Spleen (tissue), 11 donors: Measurements from ENCODE around the gene SLC45A3. TPM values are rescaled to one million over a fixed set of nuclear protein-coding genes. Genes with fewer than 3 reads are reported as not detected.

Experiments used
- DNase-seq: peaks from one replicate; pipeline ENCODE4 v3.0.0-alpha.2; 2020
- H3K27ac ChIP-seq, 8 donors: fragments of 200-600 bp; sonication (generic) in 7 of 8; 1 replicate in 4 of 8; 2 replicates in 4 of 8; pipeline versions ENCODE4 v1.5.0 to v1.8.0; 2016 to 2021; ENCODE audit warnings: inconsistent platforms in 4 of 8, mild to moderate bottlenecking in 4 of 8, moderate library complexity in 1 of 8
- H3K27me3 ChIP-seq, 7 donors: fragments of 200-600 bp; sonication (generic) in 6 of 7; replicated peaks in 1 of 7; 1 replicate in 4 of 7; 2 replicates in 3 of 7; pipeline versions ENCODE4 v1.5.0 to v1.8.0; 2016 to 2021; ENCODE audit warnings: inconsistent platforms in 3 of 7, mild to moderate bottlenecking in 1 of 7
- H3K36me3 ChIP-seq, 6 donors: fragments of 200-600 bp; sonication (generic) in 5 of 6; 1 replicate in 4 of 6; 2 replicates in 2 of 6; pipeline versions ENCODE4 v1.5.0 to v1.8.0; 2016 to 2021; ENCODE audit warnings: inconsistent platforms in 2 of 6
- H3K4me1 ChIP-seq, 6 donors: fragments of 200-600 bp; sonication (generic) in 5 of 6; 1 replicate in 3 of 6; 2 replicates in 3 of 6; pipeline versions ENCODE4 v1.5.0 to v1.8.0; 2016 to 2021; ENCODE audit warnings: inconsistent platforms in 3 of 6
- H3K4me3 ChIP-seq, 8 donors: fragments of 200-600 bp; sonication (generic) in 7 of 8; 1 replicate in 4 of 8; 2 replicates in 4 of 8; pipeline versions ENCODE4 v1.5.0 to v1.8.0; 2016 to 2021; ENCODE audit warnings: inconsistent platforms in 4 of 8, mild to moderate bottlenecking in 4 of 8, moderate library complexity in 2 of 8
- H3K9me3 ChIP-seq, 8 donors: fragments of 200-600 bp; sonication (generic) in 7 of 8; 1 replicate in 4 of 8; 2 replicates in 4 of 8; pipeline versions ENCODE4 v1.5.0 to v1.8.0; 2016 to 2021; ENCODE audit warnings: inconsistent platforms in 4 of 8
- POLR2A ChIP-seq, 3 donors: fragments of 450-650 bp; IDR thresholded peaks; one replicate each; pipeline ENCODE4 v1.5.1; 2017; ENCODE audit warnings: antibody characterized with exemption in 3 of 3, mild to moderate bottlenecking in 1 of 3
- POLR2AphosphoS5 ChIP-seq, 3 donors: sonication (generic); formaldehyde crosslinking; IDR thresholded peaks; one replicate each; pipeline ENCODE4 v1.5.1; 2017; ENCODE audit warnings: antibody characterized with exemption in 3 of 3
- whole genome bisulfite sequencing, 5 donors: extraction: QIAGEN DNeasy Blood & Tissue Kit in 3 of 5; methylation state at CpG; one replicate each; pipeline versions ENCODE4 v1.1.5 to v1.1.7; 2013 to 2018; 5-methylcytosine and 5-hydroxymethylcytosine counted together
- intact Hi-C: fragments of 100-400 bp; cut with DNase I; formaldehyde crosslinking; loops from one replicate; pipeline ENCODE4 v1.15.0; 2023; ENCODE audit warnings: low total_unique reads
- polyA plus RNA-seq, 3 donors: library from polyadenylated mRNA; stranded (reverse); fragments of 200-250 nt; gene quantifications; one replicate each; pipeline ENCODE4 v1.2.1, GENCODE V29; 2013
- total RNA-seq, 7 donors: library from RNA; depleted of rRNA in 3 of 7; stranded (reverse); fragments of >200 nt in 3 of 7; fragmentation: NEBNext Ultra II Directional in 4 of 7; extraction: Animal tissue kit (Norgen Biotek cat#: 25700) in 4 of 7; gene quantifications; one replicate each; pipeline versions ENCODE4 v1.1.0 to v1.2.1, GENCODE V29; 2016 to 2021
- TF ChIP-seq, protein P1 (sequence below), 11 experiments: fragments of 200-600 bp in 7 of 11; fragments of 450-650 bp in 4 of 11; sonication (generic) in 4 of 11; IDR thresholded peaks in 8 of 11; conservative IDR thresholded peaks in 3 of 11; 1 replicate in 7 of 11; 2 replicates in 4 of 11; pipeline versions ENCODE4 v1.4.0 to v1.8.0; 2016 to 2021; ENCODE audit warnings: antibody characterized with exemption in 11 of 11, inconsistent platforms in 4 of 11, mild to moderate bottlenecking in 1 of 11
- donor health status: healthy with polysubstance abuse.
- donor health status: DM: no; HTN: no; CAD: no; lungs with moderate emphysema.
- donor health status: DM: no; HTN: no; CAD: no.
- donor health status: Bipolar disorder and iron deficiency.
- donor health status: healthy.
- donor health status: DM: no; HTN: no; CAD: no.
- donor health status: DM: yes; HTN: yes; CAD: no.

Gene SLC45A3
- total and polyA plus RNA-seq, 10 donors: 16.8 to 43.7 (median 31.5) TPM

DNA sequence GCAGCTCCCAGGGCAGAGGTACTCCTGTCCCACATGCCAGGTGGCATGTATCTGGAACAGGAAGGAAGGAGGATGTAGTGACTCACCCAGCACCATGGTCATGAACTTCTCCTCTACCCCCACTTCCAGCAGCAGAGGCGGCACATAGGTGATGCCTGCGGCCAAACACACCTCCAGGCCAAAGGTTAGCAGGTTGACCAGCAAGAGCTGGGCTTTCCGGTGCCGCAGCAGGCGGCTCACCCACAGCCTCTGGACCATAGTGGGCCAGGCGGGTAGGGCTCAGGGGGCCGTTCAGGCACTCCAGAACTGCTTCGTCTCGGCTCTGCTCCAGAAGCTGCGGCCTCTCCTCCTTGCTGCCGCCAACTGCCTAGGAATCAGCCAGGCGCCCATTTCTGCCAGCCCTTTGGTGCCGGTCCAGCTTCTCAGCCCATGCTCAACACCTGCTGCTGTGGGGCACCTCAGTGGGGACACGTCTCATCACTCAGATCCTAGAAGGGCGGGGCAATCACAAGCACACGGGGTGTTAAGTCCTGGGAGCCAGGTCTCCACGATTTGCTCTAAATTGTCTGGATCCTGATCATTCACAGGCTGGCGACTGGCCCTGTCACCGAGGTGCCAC, 15.8 kb downstream of the SLC45A3 start:
- DNase-seq: no peak
- H3K4me3 ChIP-seq: no peak overlapping the region
- 54 to 76% (median 70%) methylated on average over 6 to 19 of the region's 19 CpGs for WGBS, 5 donors

DNA sequence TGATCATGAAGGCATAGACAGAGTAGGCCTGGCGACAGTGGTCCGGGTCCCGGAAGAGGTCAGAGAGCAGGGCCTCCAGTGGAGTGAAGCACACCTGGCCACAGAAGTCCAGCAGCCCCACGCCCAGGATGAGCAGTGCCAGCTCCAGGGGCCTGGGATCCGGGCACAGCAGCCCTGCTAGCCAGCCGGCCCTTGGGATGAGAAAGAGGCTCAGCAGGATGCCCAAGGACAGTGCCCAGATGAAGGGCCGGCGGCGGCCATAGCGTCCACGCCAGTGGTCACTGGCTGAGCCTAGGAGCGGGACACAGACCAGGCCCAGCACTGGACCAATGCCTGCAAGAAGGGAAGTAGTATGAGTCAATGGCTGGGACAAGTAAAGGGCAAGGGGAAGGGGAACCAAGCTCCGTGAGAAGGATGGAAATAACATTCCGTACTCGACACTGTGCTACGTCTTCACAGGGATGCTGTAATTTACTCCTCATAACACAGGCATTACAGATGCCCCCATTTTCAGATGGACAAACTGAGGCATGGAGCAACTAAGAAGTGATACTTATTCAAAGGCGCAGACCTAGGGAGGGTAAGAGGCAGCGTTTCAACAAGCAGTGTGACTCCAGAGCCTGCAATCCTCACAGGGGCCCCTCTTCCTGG, 16.9 kb downstream of the SLC45A3 start:
- peak in 1 of 3 donors; percentile 10 for TF ChIP-seq POLR2AphosphoS5 (IDR thresholded peaks at IDR 0.05)
- no peak for TF ChIP-seq POLR2A (IDR thresholded peaks at IDR 0.05)
- 82 to 91% (median 87%) methylated on average over 18 of the region's 18 CpGs for WGBS, 5 donors
- no peak for DNase-seq
- Histone ChIP-seq H3K9me3 (no peaks in the 10 kb centered on the region), H3K27ac (peak overlapping the region; percentile 15 to 82 (median 62)), H3K27me3 (no peaks in the 10 kb centered on the region), H3K36me3 (peaks cover 0 to 54% (median 12%) of the 10 kb centered on the region in 6 donors), H3K4me3 (no peak overlapping the region), H3K4me1 (peaks cover 35 to 100% (median 79%) of the 10 kb centered on the region in 6 donors)
- intact Hi-C loops: no loop called here

More for the DNA sequence above, 15.8 kb downstream of the SLC45A3 start:
- no peaks in the 10 kb centered on the region for H3K9me3 ChIP-seq
- intact Hi-C loops: no loop called here
- H3K27me3 ChIP-seq: peaks cover 0 to 3% (median 0%) of the 10 kb centered on the region in 7 donors
- peak overlapping the region; percentile 21 to 82 (median 70) for H3K27ac ChIP-seq
- peaks cover 28 to 100% (median 82%) of the 10 kb centered on the region in 6 donors for H3K4me1 ChIP-seq
- TF ChIP-seq POLR2A (IDR thresholded peaks at IDR 0.05) (no peak), POLR2AphosphoS5 (IDR thresholded peaks at IDR 0.05) (peak in 1 of 3 donors; percentile 37)
- peaks cover 0 to 43% (median 9%) of the 10 kb centered on the region in 6 donors for H3K36me3 ChIP-seq

DNA sequence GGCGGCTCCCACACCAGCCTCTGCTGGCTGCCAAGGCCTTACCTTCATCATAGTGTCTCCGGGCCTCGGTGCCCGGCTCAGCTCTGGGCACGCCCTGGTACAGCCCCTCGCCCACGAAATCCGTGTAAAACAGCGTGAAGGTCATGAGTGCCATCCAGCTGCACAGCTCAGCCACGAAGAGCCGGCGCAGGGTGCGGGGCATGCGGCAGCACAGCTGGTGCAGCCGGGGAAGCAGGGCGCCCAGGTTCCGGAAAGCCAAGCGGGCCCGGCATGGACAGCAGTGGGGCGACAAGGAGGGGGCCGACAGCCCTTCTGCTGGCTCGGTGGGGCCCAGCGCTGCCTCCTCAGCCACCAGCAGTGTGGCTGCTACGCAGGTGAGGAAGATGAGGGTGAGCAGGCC, 17.5 kb downstream of the SLC45A3 start:
- H3K9me3 ChIP-seq: no peaks in the 10 kb centered on the region
- intact Hi-C loops: no loop called here
- peaks cover 31 to 98% (median 72%) of the 10 kb centered on the region in 6 donors for H3K4me1 ChIP-seq
- no peak for DNase-seq
- H3K4me3 ChIP-seq: no peak overlapping the region
- peaks cover 0 to 60% (median 12%) of the 10 kb centered on the region in 6 donors for H3K36me3 ChIP-seq
- H3K27ac ChIP-seq: peak overlapping the region in 4 of 8 donors; percentile 22 to 82 (median 60)
- TF ChIP-seq POLR2AphosphoS5 (IDR thresholded peaks at IDR 0.05): peak in 2 of 3 donors; percentile 2 to 34
- no peak for TF ChIP-seq POLR2A (IDR thresholded peaks at IDR 0.05)
- 93 to 94% (median 94%) methylated on average over 11 to 24 of the region's 24 CpGs for WGBS, 5 donors
- H3K27me3 ChIP-seq: no peaks in the 10 kb centered on the region

DNA sequence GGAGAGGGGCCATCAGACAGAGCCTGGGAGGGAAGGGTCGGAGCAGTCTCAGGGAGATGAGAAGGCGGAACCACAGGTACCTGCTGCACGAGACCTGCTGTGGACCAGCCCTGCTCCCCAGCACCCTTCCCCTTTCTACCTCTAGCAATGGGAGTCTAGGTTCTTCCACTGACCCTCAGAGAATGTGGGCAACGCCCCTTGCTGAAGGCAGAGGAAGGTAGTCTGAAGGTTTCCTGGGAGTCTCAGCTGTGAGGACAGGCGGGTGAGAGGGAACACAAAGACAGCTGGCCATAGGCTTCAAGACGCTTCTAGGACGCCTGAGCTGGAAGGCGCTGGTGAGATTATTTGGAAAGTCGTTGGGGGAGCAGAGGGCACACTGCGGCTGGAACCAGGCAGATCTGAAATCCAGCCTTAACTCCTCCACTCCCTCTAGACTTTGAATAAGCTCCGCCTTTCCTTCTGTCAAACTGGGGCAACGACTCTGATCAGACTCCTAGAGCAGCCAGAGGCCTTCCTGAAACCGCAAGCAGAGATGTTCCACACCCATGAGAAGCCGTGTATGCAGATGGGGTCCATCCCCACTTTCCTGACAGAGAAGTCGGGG, 18.1 kb downstream of the SLC45A3 start:
- TF ChIP-seq, protein P1, sequence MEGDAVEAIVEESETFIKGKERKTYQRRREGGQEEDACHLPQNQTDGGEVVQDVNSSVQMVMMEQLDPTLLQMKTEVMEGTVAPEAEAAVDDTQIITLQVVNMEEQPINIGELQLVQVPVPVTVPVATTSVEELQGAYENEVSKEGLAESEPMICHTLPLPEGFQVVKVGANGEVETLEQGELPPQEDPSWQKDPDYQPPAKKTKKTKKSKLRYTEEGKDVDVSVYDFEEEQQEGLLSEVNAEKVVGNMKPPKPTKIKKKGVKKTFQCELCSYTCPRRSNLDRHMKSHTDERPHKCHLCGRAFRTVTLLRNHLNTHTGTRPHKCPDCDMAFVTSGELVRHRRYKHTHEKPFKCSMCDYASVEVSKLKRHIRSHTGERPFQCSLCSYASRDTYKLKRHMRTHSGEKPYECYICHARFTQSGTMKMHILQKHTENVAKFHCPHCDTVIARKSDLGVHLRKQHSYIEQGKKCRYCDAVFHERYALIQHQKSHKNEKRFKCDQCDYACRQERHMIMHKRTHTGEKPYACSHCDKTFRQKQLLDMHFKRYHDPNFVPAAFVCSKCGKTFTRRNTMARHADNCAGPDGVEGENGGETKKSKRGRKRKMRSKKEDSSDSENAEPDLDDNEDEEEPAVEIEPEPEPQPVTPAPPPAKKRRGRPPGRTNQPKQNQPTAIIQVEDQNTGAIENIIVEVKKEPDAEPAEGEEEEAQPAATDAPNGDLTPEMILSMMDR (IDR thresholded peaks at IDR 0.05 in 8 of 11, conservative IDR thresholded peaks at IDR 0.05 in 3 of 11): no peak
- TF ChIP-seq POLR2AphosphoS5 (IDR thresholded peaks at IDR 0.05) (no peak), POLR2A (IDR thresholded peaks at IDR 0.05) (no peak)
- Histone ChIP-seq H3K27me3 (no peaks in the 10 kb centered on the region), H3K4me1 (peaks cover 30 to 98% (median 67%) of the 10 kb centered on the region in 6 donors), H3K9me3 (no peaks in the 10 kb centered on the region), H3K27ac (peak overlapping the region in 4 of 8 donors; percentile 29 to 82 (median 60)), H3K36me3 (peaks cover 0 to 61% (median 12%) of the 10 kb centered on the region in 6 donors), H3K4me3 (no peak overlapping the region)
- 83 to 90% (median 86%) methylated on average over 15 of the region's 15 CpGs for WGBS, 5 donors
- DNase-seq: peak; percentile 55
- intact Hi-C loops: no loop called here

DNA sequence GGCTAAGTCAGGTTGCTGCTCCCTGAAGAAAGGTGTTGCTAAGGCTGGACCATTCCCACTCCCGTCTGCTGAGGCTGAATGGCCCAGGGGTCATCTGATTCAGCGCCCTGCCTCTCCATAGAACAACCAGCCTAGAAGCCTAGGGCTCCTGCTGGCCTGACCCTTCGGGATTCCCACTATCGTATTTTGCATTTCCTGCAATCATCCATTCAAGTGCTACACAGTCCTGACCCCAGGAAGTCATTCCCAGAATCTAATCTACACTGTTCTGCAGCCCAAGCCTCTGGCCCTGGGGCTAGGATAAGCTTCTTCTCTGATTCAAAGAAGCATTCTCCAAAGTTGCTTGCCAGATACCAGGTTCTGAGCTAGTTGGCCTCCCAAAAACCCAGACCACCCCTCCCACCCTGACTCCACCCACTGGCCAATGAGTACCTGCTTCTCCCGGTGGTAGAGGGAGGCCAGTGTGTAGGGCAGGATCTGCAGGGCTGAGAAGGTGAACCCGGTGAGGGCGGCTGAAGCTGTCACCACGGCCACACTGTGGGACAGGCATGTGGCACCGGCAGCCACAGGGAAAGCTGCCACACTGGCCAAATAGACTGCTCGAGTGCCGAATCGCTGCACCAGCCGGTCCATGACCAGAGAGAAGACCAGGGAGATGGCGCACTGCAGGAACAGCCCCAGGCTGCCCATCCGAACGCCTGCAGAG, 18.7 kb downstream of the SLC45A3 start:
- no peak overlapping the region for H3K4me3 ChIP-seq
- intact Hi-C loops: no loop called here
- peaks cover 0 to 61% (median 12%) of the 10 kb centered on the region in 6 donors for H3K36me3 ChIP-seq
- peak overlapping the region in 4 of 8 donors; percentile 29 to 82 (median 60) for H3K27ac ChIP-seq
- WGBS, 5 donors: 70 to 87% (median 82%) methylated on average over 16 of the region's 16 CpGs
- TF ChIP-seq, protein P1 (IDR thresholded peaks at IDR 0.05 in 8 of 11, conservative IDR thresholded peaks at IDR 0.05 in 3 of 11): no peak
- TF ChIP-seq POLR2A (IDR thresholded peaks at IDR 0.05): no peak
- peak in 2 of 3 donors; percentile 4 to 30 for TF ChIP-seq POLR2AphosphoS5 (IDR thresholded peaks at IDR 0.05)
- H3K9me3 ChIP-seq: no peaks in the 10 kb centered on the region
- DNase-seq: peak; percentile 72
- no peaks in the 10 kb centered on the region for H3K27me3 ChIP-seq
- H3K4me1 ChIP-seq: peaks cover 23 to 91% (median 60%) of the 10 kb centered on the region in 6 donors
